Fibroblast of skin of back (primary cell): Measurements from ENCODE around the gene CNP.
A peak's percentile ranks its signal among the peaks of the same experiment; 100 is the strongest.
"Not testable (repeated sequence)": the region's sequence is repeated elsewhere in the genome, so short reads cannot be mapped to it uniquely, and the experiment has no call there.

Experiments
- DNase-seq: peaks from one replicate; pipeline ENCODE4 v3.0.0-alpha.2; 2013

The CNP gene

GRCh38 chr17:42009170-42009569 lies 42.6 kb downstream of the CNP start:
- no peak for DNase-seq

- DNase-seq: peak; percentile 38
These were observed 43.7 kb downstream of the CNP start for GRCh38 chr17:42010266-42010680.

GRCh38 chr17:42010898-42011516 lies 44.4 kb downstream of the CNP start:
- peak; percentile 29 for DNase-seq

GRCh38 chr17:42012363-42012762 lies 45.8 kb downstream of the CNP start:
- not testable (repeated sequence) for DNase-seq

- DNase-seq: not testable (repeated sequence)
These were observed 47.1 kb downstream of the CNP start for GRCh38 chr17:42013740-42014139.

- DNase-seq: peak; percentile 15
These were observed 49.8 kb downstream of the CNP start for GRCh38 chr17:42016411-42016831.

- DNase-seq: peak; percentile 92
These were observed 50.6 kb downstream of the CNP start, which contains the start of gene DNAJC7 for GRCh38 chr17:42016941-42017865. TSS of gene DNAJC7 (minus strand) at chr17:42017439. CDS start at chr17:42017416, 23 bp downstream.

GRCh38 chr17:42017866-42018200 lies 51.2 kb downstream of the CNP start:
- no peak for DNase-seq

GRCh38 chr17:42018339-42018738 lies 51.7 kb downstream of the CNP start:
- DNase-seq: no peak

- DNase-seq: no peak
These were observed 52.4 kb downstream of the CNP start for GRCh38 chr17:42018988-42019387.

- DNase-seq: peak; percentile 89
These were observed 53.2 kb downstream of the CNP start, which contains the start of gene NKIRAS2 for GRCh38 chr17:42019509-42020404. TSS of gene NKIRAS2 (plus strand) at chr17:42020090. CDS start at chr17:42021578, 1,488 bp downstream.

- DNase-seq: not testable (repeated sequence)
These were observed 54.2 kb downstream of the CNP start for GRCh38 chr17:42020845-42021244.

GRCh38 chr17:42023524-42024349 lies 57.1 kb downstream of the CNP start:
- no peak for DNase-seq

- no peak for DNase-seq
These were observed 58.6 kb downstream of the CNP start for GRCh38 chr17:42025191-42025579.

- DNase-seq: no peak
These were observed 59.3 kb downstream of the CNP start for GRCh38 chr17:42025936-42026335.

GRCh38 chr17:42026857-42027589 lies 60.4 kb downstream of the CNP start:
- no peak for DNase-seq
